ENCODE measurements around the gene GHITM.

Gene GHITM

GRCh38 chr10:84181631-84182030 is 42.3 kb downstream of the GHITM start:
- no peaks in the 10 kb centered on the region for H4K20me1 ChIP-seq (ENCODE audit: control insufficient read depth, insufficient read depth, low read depth, low read length)
- H3K27me3 ChIP-seq (ENCODE audit: control insufficient read depth, low read length), result no peaks in the 10 kb centered on the region
- H3K4me1 ChIP-seq (ENCODE audit: control insufficient read depth, low read length), result peaks cover 31% of the 10 kb centered on the region
- no peak overlapping the region for H3K4me3 ChIP-seq (ENCODE audit: low read length)
- H3K27ac ChIP-seq (ENCODE audit: low read depth, low read length), result no peak overlapping the region
- no peaks in the 10 kb centered on the region for H3F3A ChIP-seq (ENCODE audit: control insufficient read depth, insufficient read depth)
- H3K9me2 ChIP-seq (replicated peaks; ENCODE audit: control insufficient read depth, low read length), result no peaks in the 10 kb centered on the region
- no peaks in the 10 kb centered on the region for H3K36me3 ChIP-seq (ENCODE audit: control insufficient read depth, low read length)
- no peak for TF ChIP-seq EZH2phosphoT487 (IDR thresholded peaks at IDR 0.05; ENCODE audit: borderline replicate concordance, low read length)
- TF ChIP-seq, protein P1, sequence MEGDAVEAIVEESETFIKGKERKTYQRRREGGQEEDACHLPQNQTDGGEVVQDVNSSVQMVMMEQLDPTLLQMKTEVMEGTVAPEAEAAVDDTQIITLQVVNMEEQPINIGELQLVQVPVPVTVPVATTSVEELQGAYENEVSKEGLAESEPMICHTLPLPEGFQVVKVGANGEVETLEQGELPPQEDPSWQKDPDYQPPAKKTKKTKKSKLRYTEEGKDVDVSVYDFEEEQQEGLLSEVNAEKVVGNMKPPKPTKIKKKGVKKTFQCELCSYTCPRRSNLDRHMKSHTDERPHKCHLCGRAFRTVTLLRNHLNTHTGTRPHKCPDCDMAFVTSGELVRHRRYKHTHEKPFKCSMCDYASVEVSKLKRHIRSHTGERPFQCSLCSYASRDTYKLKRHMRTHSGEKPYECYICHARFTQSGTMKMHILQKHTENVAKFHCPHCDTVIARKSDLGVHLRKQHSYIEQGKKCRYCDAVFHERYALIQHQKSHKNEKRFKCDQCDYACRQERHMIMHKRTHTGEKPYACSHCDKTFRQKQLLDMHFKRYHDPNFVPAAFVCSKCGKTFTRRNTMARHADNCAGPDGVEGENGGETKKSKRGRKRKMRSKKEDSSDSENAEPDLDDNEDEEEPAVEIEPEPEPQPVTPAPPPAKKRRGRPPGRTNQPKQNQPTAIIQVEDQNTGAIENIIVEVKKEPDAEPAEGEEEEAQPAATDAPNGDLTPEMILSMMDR (IDR thresholded peaks at IDR 0.05; ENCODE audit: low read depth, low read length, poor library complexity, severe bottlenecking), result no peak
- no peaks in the 10 kb centered on the region for H3K9me3 ChIP-seq (ENCODE audit: control insufficient read depth, insufficient read depth, low read length)
- H3K79me2 ChIP-seq (ENCODE audit: control insufficient read depth, low read length), result no peaks in the 10 kb centered on the region
- no peak overlapping the region for H3K4me2 ChIP-seq (ENCODE audit: low read length)

GRCh38 chr10:84184517-84184916 is 45.2 kb downstream of the GHITM start:
- TF ChIP-seq, protein P1 (IDR thresholded peaks at IDR 0.05; ENCODE audit: low read depth, low read length, poor library complexity, severe bottlenecking), result no peak
- TF ChIP-seq EZH2phosphoT487 (IDR thresholded peaks at IDR 0.05; ENCODE audit: borderline replicate concordance, low read length), result no peak
- Histone ChIP-seq H3K4me3 (ENCODE audit: low read length) (no peak overlapping the region), H4K20me1 (ENCODE audit: control insufficient read depth, insufficient read depth, low read depth, low read length) (no peaks in the 10 kb centered on the region), H3K36me3 (ENCODE audit: control insufficient read depth, low read length) (no peaks in the 10 kb centered on the region), H3K79me2 (ENCODE audit: control insufficient read depth, low read length) (no peaks in the 10 kb centered on the region), H3K27me3 (ENCODE audit: control insufficient read depth, low read length) (no peaks in the 10 kb centered on the region), H3K4me1 (ENCODE audit: control insufficient read depth, low read length) (peaks cover 3% of the 10 kb centered on the region), H3K9me3 (ENCODE audit: control insufficient read depth, insufficient read depth, low read length) (no peaks in the 10 kb centered on the region), H3K4me2 (ENCODE audit: low read length) (no peak overlapping the region), H3F3A (ENCODE audit: control insufficient read depth, insufficient read depth) (no peaks in the 10 kb centered on the region), H3K27ac (ENCODE audit: low read depth, low read length) (no peak overlapping the region), H3K9me2 (replicated peaks; ENCODE audit: control insufficient read depth, low read length) (no peaks in the 10 kb centered on the region)

GRCh38 chr10:84185526-84186175 is 46.3 kb downstream of the GHITM start:
- TF ChIP-seq, protein P1 (IDR thresholded peaks at IDR 0.05; ENCODE audit: low read depth, low read length, poor library complexity, severe bottlenecking), result no peak
- TF ChIP-seq EZH2phosphoT487 (IDR thresholded peaks at IDR 0.05; ENCODE audit: borderline replicate concordance, low read length), result no peak
- no peaks in the 10 kb centered on the region for H3K9me2 ChIP-seq (replicated peaks; ENCODE audit: control insufficient read depth, low read length)
- no peak overlapping the region for H3K27ac ChIP-seq (ENCODE audit: low read depth, low read length)
- no peak overlapping the region for H3K4me3 ChIP-seq (ENCODE audit: low read length)
- no peak overlapping the region for H3K4me2 ChIP-seq (ENCODE audit: low read length)
- H3K27me3 ChIP-seq (ENCODE audit: control insufficient read depth, low read length), result no peaks in the 10 kb centered on the region
- no peaks in the 10 kb centered on the region for H3K4me1 ChIP-seq (ENCODE audit: control insufficient read depth, low read length)
- no peaks in the 10 kb centered on the region for H3F3A ChIP-seq (ENCODE audit: control insufficient read depth, insufficient read depth)
- H3K36me3 ChIP-seq (ENCODE audit: control insufficient read depth, low read length), result no peaks in the 10 kb centered on the region
- H3K9me3 ChIP-seq (ENCODE audit: control insufficient read depth, insufficient read depth, low read length), result no peaks in the 10 kb centered on the region
- H3K79me2 ChIP-seq (ENCODE audit: control insufficient read depth, low read length), result no peaks in the 10 kb centered on the region
- no peaks in the 10 kb centered on the region for H4K20me1 ChIP-seq (ENCODE audit: control insufficient read depth, insufficient read depth, low read depth, low read length)
